SK-N-MC (cell line): ENCODE results near the gene RICTOR.

Experiments
- EZH2 ChIP-seq: fragments of 200-600 bp; sonication (generic); IDR thresholded peaks from one replicate; pipeline ENCODE4 v1.6.1; 2017; ENCODE audit warnings: antibody characterized with exemption
- FOXP2 ChIP-seq: optimal IDR thresholded peaks from 2 replicates; pipeline ENCODE3; 2011; ENCODE audit warnings: mild to moderate bottlenecking, moderate library complexity; ENCODE audit not compliant: insufficient read depth; ENCODE audit errors: extremely low read length, control extremely low read depth
- POLR2AphosphoS5 ChIP-seq: IDR thresholded peaks from 2 replicates; pipeline ENCODE4 v1.6.1; 2012; ENCODE audit warnings: mild to moderate bottlenecking, low read depth, low read length, borderline replicate concordance

DNA sequence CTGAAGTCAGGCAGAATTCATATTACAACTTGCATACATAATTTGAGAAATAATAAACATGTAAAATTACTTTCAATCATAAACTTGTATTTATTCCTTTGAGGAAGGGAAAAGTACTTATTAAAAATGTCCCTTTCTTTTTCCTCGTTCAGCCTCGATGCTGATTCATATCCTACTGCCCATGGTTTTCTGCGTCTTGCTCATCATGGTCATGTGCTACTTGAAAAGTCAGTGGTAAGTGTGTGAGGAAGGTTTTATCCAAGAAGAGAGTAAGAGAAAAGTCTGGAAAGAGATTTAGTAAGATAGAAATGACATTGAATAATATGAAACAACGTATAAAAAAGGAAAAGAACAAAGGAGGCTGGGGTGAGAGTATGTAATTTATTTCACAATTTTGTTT is 142.5 kb downstream of the RICTOR start:
- TF ChIP-seq EZH2 = no peak
- no peak for TF ChIP-seq POLR2AphosphoS5
- no peak for TF ChIP-seq FOXP2
